ENCODE measurements around the gene DPYSL4. TPM values are rescaled to one million over a fixed set of nuclear protein-coding genes. Genes with fewer than 3 reads are reported as not detected.

Gene DPYSL4
- total RNA-seq, 4 donors from 2014 or later = 0.27 TPM; not detected in 3

DNA sequence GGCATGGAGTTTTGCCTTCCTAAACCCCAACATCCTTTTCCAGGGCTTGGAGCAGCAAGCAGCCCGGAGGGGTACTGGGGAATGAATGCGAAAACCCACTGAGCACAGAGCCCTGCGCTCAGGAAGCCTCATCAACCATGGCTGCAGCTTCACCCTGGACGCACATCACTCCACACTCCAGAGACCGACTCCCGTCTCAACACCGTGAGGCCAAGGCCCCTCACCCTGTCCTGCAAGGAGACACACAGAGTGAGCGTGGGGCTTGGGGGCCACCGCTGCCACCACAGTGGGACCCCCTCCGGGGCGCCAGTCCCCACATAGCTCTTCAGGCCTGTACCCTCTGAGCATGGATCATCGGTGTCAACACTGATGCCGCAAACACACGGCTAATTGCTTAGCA is 41.9 kb downstream of the DPYSL4 start:
- no peak for TF ChIP-seq POLR2A (IDR thresholded peaks at IDR 0.05)
- TF ChIP-seq, protein P1, sequence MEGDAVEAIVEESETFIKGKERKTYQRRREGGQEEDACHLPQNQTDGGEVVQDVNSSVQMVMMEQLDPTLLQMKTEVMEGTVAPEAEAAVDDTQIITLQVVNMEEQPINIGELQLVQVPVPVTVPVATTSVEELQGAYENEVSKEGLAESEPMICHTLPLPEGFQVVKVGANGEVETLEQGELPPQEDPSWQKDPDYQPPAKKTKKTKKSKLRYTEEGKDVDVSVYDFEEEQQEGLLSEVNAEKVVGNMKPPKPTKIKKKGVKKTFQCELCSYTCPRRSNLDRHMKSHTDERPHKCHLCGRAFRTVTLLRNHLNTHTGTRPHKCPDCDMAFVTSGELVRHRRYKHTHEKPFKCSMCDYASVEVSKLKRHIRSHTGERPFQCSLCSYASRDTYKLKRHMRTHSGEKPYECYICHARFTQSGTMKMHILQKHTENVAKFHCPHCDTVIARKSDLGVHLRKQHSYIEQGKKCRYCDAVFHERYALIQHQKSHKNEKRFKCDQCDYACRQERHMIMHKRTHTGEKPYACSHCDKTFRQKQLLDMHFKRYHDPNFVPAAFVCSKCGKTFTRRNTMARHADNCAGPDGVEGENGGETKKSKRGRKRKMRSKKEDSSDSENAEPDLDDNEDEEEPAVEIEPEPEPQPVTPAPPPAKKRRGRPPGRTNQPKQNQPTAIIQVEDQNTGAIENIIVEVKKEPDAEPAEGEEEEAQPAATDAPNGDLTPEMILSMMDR (IDR thresholded peaks at IDR 0.05) = no peak
- H3K4me1 ChIP-seq = peaks cover 0 to 12% (median 3%) of the 10 kb centered on the region in 4 donors
- H3K27ac ChIP-seq = no peak overlapping the region
- DNase-seq = no peak
- H3K4me3 ChIP-seq = no peak overlapping the region
- H3K9me3 ChIP-seq = no peaks in the 10 kb centered on the region
- H3K27me3 ChIP-seq = no peaks in the 10 kb centered on the region
- H3K36me3 ChIP-seq = no peaks in the 10 kb centered on the region

DNA sequence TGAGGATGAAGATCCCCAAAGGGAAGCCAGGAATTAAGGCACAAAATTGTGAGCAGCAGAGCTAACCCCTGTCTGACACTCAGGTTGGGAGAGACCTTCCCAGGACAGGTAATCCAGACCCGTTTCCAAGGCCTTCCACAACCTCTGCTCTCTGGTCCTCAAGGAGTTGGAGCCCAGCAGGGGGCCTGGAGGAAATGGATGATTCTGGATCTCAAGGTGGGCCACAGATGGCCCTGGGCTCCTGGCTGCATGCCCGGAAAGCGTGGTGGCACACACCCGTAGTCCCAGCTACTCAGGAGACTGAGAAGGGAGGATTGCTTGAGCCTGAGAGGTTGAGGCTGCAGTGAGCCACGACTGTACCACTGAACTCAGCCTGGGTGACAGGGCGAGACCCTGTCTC is 42.3 kb downstream of the DPYSL4 start:
- no peak for TF ChIP-seq POLR2A (IDR thresholded peaks at IDR 0.05)
- TF ChIP-seq, protein P1 (IDR thresholded peaks at IDR 0.05) = no peak
- H3K4me1 ChIP-seq = peaks cover 0 to 12% (median 3%) of the 10 kb centered on the region in 4 donors
- no peak overlapping the region for H3K27ac ChIP-seq
- DNase-seq = no peak
- H3K36me3 ChIP-seq = no peaks in the 10 kb centered on the region
- H3K27me3 ChIP-seq = no peaks in the 10 kb centered on the region
- no peaks in the 10 kb centered on the region for H3K9me3 ChIP-seq
- no peak overlapping the region for H3K4me3 ChIP-seq

DNA sequence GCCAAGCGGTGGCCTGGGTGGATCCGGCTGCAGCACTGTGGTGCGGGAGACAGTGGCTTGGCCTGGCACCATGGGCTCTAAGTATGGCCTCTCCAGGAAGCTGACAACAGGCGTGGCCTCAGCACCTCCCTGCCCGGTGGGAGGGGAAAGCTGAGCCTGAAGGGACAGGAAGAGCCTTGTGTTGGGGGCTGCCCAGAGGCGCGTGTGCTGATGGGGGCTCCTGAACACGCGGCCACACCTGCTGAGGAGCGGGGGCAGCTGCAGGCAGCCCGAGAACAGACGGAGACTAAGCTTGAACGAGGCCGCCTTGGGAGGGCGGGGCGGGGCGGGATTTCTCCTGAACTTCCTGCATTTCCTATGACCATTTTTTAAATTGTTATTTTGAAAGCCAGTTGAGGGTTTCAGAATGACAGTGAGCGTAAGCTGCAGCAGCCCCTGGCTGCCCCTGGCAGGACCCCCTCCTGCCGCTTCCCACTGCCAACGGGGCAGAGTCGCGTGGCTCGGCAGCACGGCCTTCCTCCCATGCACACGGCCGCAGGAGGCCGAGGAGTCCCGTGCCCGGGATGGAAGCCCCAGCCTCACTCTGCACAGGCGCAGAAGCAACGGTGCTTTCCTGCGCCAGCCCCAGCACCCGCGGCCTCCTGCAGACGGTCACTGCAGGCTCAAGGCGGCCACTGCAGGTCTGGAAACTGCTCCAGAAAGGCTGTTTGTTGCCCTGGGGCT is 43.2 kb downstream of the DPYSL4 start:
- peaks cover 0 to 12% (median 3%) of the 10 kb centered on the region in 4 donors for H3K4me1 ChIP-seq
- no peaks in the 10 kb centered on the region for H3K9me3 ChIP-seq
- H3K4me3 ChIP-seq = peak overlapping the region; percentile 23 to 40 (median 31)
- H3K27ac ChIP-seq = peak overlapping the region; percentile 18 to 61 (median 54)
- DNase-seq = peak in 2 of 3 donors; percentile 38 to 58
- TF ChIP-seq, protein P1 (IDR thresholded peaks at IDR 0.05) = no peak
- no peak for TF ChIP-seq POLR2A (IDR thresholded peaks at IDR 0.05)
- no peaks in the 10 kb centered on the region for H3K36me3 ChIP-seq
- H3K27me3 ChIP-seq = no peaks in the 10 kb centered on the region

DNA sequence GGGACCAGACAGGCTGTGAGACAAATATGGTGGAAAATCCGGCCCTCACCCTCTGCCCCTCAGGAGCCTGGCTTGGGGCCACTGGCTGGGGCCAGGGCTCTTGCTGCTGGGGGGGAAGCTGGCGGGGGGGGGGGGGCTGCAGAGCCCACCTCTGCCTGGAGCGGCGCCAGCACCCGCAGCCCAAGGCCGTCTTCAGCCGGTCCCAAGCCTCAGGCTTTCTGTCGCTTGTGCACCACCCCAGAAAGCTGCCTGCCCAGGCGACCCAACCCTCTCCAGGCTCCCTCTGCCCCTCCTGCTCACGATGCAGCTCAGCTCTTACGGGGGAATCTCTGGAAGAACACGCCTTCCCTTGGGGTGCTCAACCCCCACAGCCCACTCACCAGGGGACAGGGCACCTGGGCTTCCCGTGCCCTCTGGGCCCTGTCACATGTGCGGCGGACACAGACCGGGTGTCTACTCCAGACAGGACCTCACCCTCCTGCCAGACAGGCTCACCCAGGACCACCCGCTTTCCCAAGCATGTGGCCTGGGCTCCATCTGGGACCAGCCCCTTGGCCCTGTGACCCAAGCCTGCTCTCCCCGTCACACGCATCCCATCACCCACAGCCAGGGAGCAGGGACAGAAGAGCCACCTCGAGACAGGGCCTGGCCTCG is 43.9 kb downstream of the DPYSL4 start:
- TF ChIP-seq POLR2A (IDR thresholded peaks at IDR 0.05) = no peak
- TF ChIP-seq, protein P1 (IDR thresholded peaks at IDR 0.05) = no peak

DNA sequence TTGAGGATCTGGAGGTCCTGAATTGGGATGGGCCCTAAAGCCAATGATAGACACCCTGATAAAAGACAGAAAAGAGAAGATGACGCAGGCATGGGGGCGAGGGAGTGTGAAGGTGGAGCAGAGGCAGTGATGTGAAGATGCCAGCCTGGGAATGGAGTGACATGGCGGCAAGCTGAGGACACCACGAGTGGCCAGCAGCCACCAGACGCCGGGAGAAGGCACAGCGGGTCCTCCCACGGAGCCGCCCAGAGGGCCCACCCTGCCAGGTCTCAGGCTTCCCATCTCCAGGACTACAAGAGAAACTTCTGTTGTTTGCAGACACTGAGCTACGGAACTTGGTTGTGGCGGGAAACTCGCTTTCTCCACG is 44.9 kb downstream of the DPYSL4 start:
- no peak overlapping the region for H3K27ac ChIP-seq
- no peaks in the 10 kb centered on the region for H3K36me3 ChIP-seq
- H3K4me1 ChIP-seq = peaks cover 0 to 12% (median 3%) of the 10 kb centered on the region in 4 donors
- H3K27me3 ChIP-seq = no peaks in the 10 kb centered on the region
- no peaks in the 10 kb centered on the region for H3K9me3 ChIP-seq
- DNase-seq = no peak
- TF ChIP-seq, protein P1 (IDR thresholded peaks at IDR 0.05) = no peak
- TF ChIP-seq POLR2A (IDR thresholded peaks at IDR 0.05) = no peak
- no peak overlapping the region for H3K4me3 ChIP-seq

More for the DNA sequence above, 43.9 kb downstream of the DPYSL4 start:
- peaks cover 0 to 12% (median 3%) of the 10 kb centered on the region in 4 donors for H3K4me1 ChIP-seq
- H3K27ac ChIP-seq = peak overlapping the region in 3 of 4 donors; percentile 18 to 61 (median 53)
- no peaks in the 10 kb centered on the region for H3K9me3 ChIP-seq
- H3K4me3 ChIP-seq = peak overlapping the region in 2 of 4 donors; percentile 34 to 40
- no peak for DNase-seq
- H3K36me3 ChIP-seq = no peaks in the 10 kb centered on the region
- no peaks in the 10 kb centered on the region for H3K27me3 ChIP-seq

Data from Peyer's patch (tissue), 4 donors.